HUES48 (cell line): ENCODE results near the gene FAM13B.

ENCODE experiments used
- H3K27ac ChIP-seq: one replicate; pipeline ENCODE4 v1.7.0; 2013; ENCODE audit warnings: low read depth, low read length, inconsistent platforms
- H3K27me3 ChIP-seq: 2 replicates; pipeline ENCODE4 v1.6.1; 2013; ENCODE audit warnings: mild to moderate bottlenecking, low read length; ENCODE audit not compliant: control insufficient read depth, insufficient read depth
- H3K36me3 ChIP-seq: 2 replicates; pipeline ENCODE4 v1.6.1; 2013; ENCODE audit warnings: low read length; ENCODE audit not compliant: control insufficient read depth, insufficient read depth
- H3K4me1 ChIP-seq: 2 replicates; pipeline ENCODE4 v1.6.1; 2013; ENCODE audit warnings: mild to moderate bottlenecking, low read length; ENCODE audit not compliant: control insufficient read depth, insufficient read depth
- H3K4me3 ChIP-seq: 2 replicates; pipeline ENCODE4 v1.5.1; 2013; ENCODE audit warnings: mild to moderate bottlenecking, low read depth, low read length
- H3K9ac ChIP-seq: 2 replicates; pipeline ENCODE4 v1.6.1; 2013; ENCODE audit warnings: mild to moderate bottlenecking, low read depth, low read length, moderate library complexity
- H3K9me3 ChIP-seq: 2 replicates; pipeline ENCODE4 v1.6.1; 2013; ENCODE audit warnings: low read length; ENCODE audit not compliant: control insufficient read depth, insufficient read depth

The FAM13B gene

DNA sequence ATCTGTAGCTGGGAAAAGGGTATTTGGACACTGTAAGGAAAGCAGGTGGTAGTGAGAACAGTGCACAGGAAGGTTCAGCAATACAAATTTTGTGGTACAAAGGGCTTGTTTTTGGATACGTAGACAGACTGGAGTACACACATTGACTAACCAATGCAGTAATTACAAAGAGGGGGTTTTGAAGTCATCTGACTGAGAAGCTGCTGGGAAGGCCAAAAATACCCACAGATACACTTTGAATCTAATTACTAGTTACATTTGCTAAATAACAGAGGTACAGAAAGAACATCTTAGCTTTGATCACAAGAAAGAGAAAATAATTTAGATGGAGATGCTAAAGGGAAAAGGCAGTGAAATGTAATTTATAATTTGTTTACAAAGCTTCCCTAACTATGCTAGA, 97.7 kb downstream of the FAM13B start:
- no peak overlapping the region for H3K4me3 ChIP-seq

DNA sequence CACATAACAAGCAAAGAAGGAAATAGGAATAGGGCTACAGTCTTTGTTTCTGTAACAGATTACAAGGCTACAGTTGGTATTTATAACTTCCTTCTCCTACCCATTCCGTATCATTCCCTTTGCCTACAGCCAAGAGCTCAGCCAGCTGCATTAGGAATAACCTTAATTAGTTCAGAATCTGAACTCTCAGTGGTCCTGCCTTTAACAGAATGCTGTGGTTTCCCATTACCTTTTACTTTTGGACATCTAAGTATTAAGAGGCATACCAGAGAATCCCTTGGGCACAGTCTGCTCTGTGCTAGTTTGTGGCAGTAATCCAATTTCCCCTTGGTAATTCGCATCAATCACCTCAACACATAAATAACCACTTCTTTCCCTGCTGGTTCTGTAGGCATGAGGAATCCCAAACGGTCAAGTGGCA, 99.4 kb downstream of the FAM13B start:
- Histone ChIP-seq H3K36me3 (peaks cover 16% of the 10 kb centered on the region), H3K9ac (no peak overlapping the region), H3K4me3 (no peak overlapping the region), H3K4me1 (no peaks in the 10 kb centered on the region), H3K9me3 (no peaks in the 10 kb centered on the region), H3K27ac (no peak overlapping the region), H3K27me3 (no peaks in the 10 kb centered on the region)

More for the DNA sequence above, 97.7 kb downstream of the FAM13B start:
- H3K27me3 ChIP-seq: no peaks in the 10 kb centered on the region
- H3K9ac ChIP-seq: no peak overlapping the region
- H3K27ac ChIP-seq: no peak overlapping the region
- peaks cover 33% of the 10 kb centered on the region for H3K36me3 ChIP-seq
- H3K4me1 ChIP-seq: no peaks in the 10 kb centered on the region
- no peaks in the 10 kb centered on the region for H3K9me3 ChIP-seq

DNA sequence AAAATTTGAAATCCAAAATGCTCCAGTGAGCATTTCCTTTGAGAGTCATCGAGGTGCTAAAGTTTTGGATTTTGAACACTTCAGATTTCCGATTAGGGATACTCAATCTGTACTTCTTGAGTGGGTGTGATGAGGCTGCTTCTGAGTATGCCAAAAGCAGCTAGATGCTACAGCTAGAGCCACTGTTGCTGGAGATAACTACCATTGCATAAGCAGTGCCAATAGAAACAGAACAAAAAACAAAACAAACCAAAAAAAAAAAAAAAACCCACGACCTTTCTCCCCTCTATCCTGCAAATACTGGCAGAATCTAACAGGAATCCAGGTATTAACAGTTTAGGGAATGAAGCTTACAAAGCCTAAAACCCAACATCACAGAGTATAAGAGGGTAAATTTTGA, 100.1 kb downstream of the FAM13B start:
- H3K27ac ChIP-seq: no peak overlapping the region
- no peaks in the 10 kb centered on the region for H3K4me1 ChIP-seq
- H3K9me3 ChIP-seq: no peaks in the 10 kb centered on the region
- H3K27me3 ChIP-seq: no peaks in the 10 kb centered on the region
- no peak overlapping the region for H3K4me3 ChIP-seq
- no peak overlapping the region for H3K9ac ChIP-seq
- H3K36me3 ChIP-seq: peaks cover 9% of the 10 kb centered on the region; the same call in 1 of the 2 replicates

DNA sequence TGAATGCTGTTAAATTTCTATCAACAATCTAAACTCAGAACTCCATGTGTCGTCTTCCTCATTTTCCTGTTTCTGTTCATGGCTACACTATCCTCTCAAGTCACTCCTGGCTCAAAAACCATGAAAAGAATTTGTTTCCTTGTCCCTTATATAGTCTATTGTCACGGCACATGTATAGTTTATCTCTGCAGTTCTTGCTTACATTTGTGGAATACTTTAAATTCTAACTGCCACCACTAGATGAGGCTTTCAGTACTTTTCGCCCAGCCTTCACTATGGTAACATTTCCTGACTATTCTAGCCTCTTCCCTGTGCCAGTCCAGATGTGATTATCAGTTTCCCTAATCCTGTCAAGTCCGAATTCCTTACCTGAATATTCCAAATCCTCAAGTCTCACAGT, 109.0 kb downstream of the FAM13B start:
- Histone ChIP-seq H3K27ac (no peak overlapping the region), H3K9ac (no peak overlapping the region), H3K27me3 (no peaks in the 10 kb centered on the region), H3K4me3 (no peak overlapping the region), H3K9me3 (no peaks in the 10 kb centered on the region), H3K36me3 (no peaks in the 10 kb centered on the region), H3K4me1 (no peaks in the 10 kb centered on the region)

DNA sequence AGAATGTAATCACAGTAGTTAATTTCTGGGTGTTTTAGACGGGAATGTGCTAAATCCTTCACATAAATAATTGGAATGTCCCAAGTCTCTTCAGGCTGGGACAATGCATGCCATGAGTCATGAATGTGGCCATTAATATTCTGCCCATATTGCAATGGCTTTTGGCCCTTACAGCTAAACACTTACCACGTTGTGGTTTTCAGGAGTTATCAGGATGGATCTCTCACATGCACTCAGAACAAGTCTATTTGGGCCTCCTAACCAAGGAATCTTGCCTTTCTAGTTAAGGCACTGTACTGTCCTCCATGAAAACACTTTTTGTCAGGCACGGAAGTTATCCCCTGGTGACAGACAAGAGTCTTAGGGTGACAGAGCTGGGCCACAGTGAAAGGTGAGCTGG, 110.9 kb downstream of the FAM13B start:
- Histone ChIP-seq H3K27ac (no peak overlapping the region), H3K9me3 (no peaks in the 10 kb centered on the region), H3K36me3 (no peaks in the 10 kb centered on the region), H3K4me1 (no peaks in the 10 kb centered on the region), H3K9ac (no peak overlapping the region), H3K27me3 (no peaks in the 10 kb centered on the region), H3K4me3 (no peak overlapping the region)

DNA sequence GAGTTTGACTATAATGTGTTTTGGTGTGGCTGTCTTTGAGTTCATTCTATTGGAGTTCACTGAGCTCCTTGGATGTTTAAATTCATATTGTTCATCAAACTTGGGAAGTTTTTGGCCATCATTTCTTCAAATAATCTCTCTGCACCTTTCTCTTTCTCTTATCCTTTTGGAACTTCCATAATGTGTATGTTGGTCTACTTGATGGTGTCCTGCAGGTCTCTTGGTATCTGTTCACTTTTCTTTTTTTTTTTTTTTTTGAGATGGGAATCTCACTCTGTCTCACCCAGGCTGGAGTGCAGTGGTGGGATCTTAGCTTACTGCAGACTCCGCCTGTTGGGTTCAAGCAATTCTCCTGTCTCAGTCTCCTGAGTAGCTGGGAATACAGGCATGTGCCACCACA, 116.0 kb downstream of the FAM13B start:
- no peaks in the 10 kb centered on the region for H3K36me3 ChIP-seq
- H3K9me3 ChIP-seq: no peaks in the 10 kb centered on the region
- no peaks in the 10 kb centered on the region for H3K27me3 ChIP-seq
- H3K4me1 ChIP-seq: no peaks in the 10 kb centered on the region
- H3K4me3 ChIP-seq: no peak overlapping the region
- H3K9ac ChIP-seq: no peak overlapping the region
- no peak overlapping the region for H3K27ac ChIP-seq

DNA sequence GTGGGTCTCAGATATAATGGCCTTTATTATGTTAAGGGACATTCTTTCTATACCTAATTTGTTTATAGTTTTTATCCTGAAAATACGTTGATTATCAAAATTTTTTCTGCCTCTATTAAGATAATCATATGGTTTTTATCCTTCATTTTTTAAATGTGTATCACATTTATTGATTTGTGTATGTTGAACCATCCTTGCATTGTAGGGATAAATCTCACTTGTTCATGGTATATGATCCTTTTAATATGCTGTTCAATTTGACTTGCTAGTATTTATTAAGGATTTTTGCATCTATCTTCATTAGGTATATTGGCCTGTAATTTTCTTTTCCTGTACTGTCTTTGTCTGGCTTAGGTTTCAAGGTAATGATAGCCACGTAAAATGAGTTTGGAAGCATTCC, 118.1 kb downstream of the FAM13B start:
- no peak overlapping the region for H3K27ac ChIP-seq
- H3K36me3 ChIP-seq: no peaks in the 10 kb centered on the region
- no peaks in the 10 kb centered on the region for H3K9me3 ChIP-seq
- H3K27me3 ChIP-seq: no peaks in the 10 kb centered on the region
- no peaks in the 10 kb centered on the region for H3K4me1 ChIP-seq
- no peak overlapping the region for H3K4me3 ChIP-seq
- H3K9ac ChIP-seq: no peak overlapping the region

DNA sequence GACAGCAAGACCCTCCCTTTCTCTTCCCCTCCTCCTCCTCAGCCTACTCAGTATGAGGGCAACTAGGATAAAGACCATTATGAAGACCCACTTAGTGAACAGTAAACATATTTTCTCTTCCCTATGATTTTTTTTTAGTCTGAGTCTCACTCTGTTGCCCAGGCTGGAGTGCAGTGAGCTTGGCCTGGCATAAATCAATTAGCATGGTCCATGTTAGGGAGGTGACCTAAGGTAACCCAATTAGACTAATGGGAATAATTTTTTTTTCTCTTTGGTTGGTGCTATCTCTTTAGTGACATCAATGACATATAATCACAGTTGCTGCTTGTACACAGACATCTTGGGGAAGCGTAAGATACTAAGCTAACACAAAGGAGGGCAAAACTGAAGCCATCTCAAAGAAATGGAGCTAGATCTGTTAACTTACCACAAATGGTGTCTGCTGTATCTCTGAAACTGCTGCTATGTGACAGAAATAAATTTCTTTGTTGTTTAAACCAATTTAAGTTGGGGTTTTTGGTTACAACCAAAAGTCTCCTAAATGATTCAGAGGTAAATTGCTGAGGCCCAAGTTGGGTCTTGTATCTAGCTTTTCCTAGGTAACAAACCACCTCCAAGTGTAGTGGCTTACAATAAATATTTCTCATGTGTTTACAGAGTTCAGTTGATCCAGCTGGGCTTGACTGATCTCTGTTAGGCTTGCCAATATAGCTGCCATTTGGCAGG, 130.3 kb downstream of the FAM13B start:
- no peak overlapping the region for H3K4me3 ChIP-seq
- no peaks in the 10 kb centered on the region for H3K36me3 ChIP-seq
- H3K27ac ChIP-seq: no peak overlapping the region
- H3K4me1 ChIP-seq: no peaks in the 10 kb centered on the region
- no peaks in the 10 kb centered on the region for H3K27me3 ChIP-seq
- H3K9ac ChIP-seq: no peak overlapping the region
- H3K9me3 ChIP-seq: no peaks in the 10 kb centered on the region

DNA sequence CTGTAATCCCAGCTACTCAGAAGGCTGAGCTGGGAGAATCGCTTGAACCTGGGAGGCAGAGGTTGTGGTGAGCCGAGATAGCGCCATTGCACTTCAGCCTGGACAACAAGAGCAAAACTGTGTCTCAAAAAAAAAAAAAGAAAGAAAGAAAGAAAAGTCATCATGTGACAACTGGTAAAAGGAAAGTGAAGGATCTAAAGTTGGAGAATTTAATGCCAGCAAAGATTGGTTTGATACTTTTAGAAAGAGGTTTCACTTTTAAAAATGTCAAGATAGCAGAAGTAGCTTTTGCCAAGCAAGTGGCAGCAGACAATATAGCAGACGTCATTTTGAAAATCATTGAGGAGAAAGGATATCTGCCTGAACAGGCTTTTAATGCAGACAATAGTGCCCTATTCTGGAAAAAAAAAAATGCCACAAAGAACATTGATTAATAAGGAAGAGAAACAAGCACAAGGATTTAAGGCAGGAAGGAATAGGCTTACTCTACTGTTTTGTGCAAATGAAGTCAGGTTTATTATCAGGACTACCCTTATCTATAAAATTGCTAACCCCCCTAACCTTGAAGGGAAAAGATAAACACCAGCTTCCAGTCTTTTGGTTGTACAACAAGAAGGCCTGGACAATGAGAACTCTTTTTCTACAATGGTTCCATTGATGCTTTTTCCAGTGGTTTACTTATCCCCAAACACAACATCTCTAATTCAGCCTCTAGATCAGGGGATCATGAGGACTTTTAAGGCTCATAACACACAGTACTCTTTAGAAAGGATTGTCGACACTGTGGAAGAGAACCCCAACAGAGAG, 131.7 kb downstream of the FAM13B start:
- no peaks in the 10 kb centered on the region for H3K4me1 ChIP-seq
- H3K9me3 ChIP-seq: no peaks in the 10 kb centered on the region
- H3K27me3 ChIP-seq: no peaks in the 10 kb centered on the region
- H3K27ac ChIP-seq: no peak overlapping the region
- no peaks in the 10 kb centered on the region for H3K36me3 ChIP-seq
- H3K4me3 ChIP-seq: no peak overlapping the region
- no peak overlapping the region for H3K9ac ChIP-seq

DNA sequence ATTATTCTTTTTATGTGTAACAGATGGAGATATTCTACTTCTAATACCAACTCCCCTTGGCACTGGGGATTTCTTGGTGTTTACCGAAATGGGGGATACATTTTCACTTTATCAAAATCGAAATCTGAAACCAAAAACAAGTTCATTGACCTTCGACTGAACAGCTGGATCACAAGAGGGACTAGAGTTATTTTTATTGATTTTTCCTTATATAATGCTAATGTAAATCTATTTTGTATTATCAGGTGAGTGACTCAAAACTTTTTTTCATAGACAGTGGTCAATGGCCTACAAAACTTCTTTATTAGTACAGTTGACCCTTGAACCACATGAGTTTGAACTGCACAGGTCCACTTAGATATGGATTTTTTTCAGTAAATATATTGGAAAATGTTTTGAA, 133.4 kb downstream of the FAM13B start:
- no peaks in the 10 kb centered on the region for H3K27me3 ChIP-seq
- H3K9ac ChIP-seq: no peak overlapping the region
- no peaks in the 10 kb centered on the region for H3K36me3 ChIP-seq
- H3K4me1 ChIP-seq: no peaks in the 10 kb centered on the region
- no peak overlapping the region for H3K27ac ChIP-seq
- no peaks in the 10 kb centered on the region for H3K9me3 ChIP-seq
- H3K4me3 ChIP-seq: no peak overlapping the region

DNA sequence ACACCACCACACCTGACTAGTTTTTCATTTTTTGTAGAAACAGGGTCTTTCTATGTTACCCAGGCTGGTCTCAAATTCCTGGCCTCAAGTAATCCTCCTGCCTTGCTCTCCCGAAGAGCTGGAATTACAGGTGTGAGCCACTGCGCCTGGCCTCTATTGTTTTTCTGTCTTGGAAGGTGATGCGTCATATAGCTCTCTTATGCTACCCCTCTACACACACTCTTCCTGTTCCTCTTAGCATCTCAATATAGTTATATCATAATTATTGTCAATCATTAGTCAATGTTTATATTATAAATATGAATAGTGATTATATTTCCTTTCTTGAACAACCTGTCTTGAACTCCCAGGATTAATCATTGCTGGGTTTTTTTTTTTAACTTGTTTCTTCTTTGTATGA, 136.3 kb downstream of the FAM13B start:
- Histone ChIP-seq H3K4me3 (no peak overlapping the region), H3K4me1 (no peaks in the 10 kb centered on the region), H3K27me3 (no peaks in the 10 kb centered on the region), H3K36me3 (no peaks in the 10 kb centered on the region), H3K9me3 (no peaks in the 10 kb centered on the region), H3K27ac (no peak overlapping the region), H3K9ac (no peak overlapping the region)
